ENCODE results near the gene FAM185A.

The FAM185A gene

DNA sequence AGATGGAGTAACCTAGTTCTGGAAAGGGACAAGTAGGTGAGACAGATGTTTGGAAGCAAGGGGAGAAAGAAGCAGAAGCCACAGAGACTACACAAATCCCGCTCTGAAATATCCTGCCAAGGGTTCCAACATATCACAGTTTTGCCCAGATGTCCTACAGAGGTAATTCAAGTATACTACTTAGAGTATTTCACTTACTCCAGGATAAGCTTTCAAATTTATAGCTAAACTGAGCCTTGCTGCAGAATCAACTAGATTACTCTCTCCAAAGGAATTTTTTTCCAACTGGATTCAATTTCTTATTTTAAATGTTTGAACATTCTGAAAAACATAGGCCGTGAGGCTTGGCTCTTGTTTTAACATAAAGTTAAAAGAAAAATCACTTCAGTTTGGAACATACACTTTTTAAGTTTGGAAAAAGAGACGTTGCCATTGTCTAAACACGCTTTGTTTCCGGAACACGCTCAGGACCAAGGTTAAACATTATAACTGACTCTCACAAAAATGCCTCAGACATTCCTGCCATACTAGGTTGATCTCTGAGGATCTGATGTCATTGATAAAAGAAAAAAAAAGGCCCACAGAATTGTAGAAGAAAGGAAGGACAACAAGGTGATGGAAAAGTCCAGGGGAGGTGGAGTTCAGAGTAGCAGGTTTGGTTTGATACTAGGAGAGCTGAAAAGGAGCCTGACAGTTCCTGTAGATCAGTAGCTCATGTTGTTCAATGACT, 74.8 kb downstream of the FAM185A start:
- TF ChIP-seq Cebpa-rat (IDR thresholded peaks at IDR 0.05): no peak
- no peak overlapping the region for H3K9ac ChIP-seq
- H4K20me1 ChIP-seq: no peaks in the 10 kb centered on the region
- H3K36me3 ChIP-seq: peaks cover 5% of the 10 kb centered on the region; the same call in 1 of the 2 replicates
- no peak overlapping the region for H3K4me3 ChIP-seq
- no peaks in the 10 kb centered on the region for H3K27me3 ChIP-seq
- no peak overlapping the region for H3K4me2 ChIP-seq
- no peak overlapping the region for H3K27ac ChIP-seq
- H3K9me3 ChIP-seq: 0 out of 2 replicates have a peak, but pooled peaks cover 4% of the 10 kb centered on the region
- H3K4me1 ChIP-seq: peaks cover 15% of the 10 kb centered on the region

GRCh38 chr7:102828286-102828685, 79.5 kb downstream of the FAM185A start:
- Histone ChIP-seq H3K27ac (no peak overlapping the region), H4K20me1 (no peaks in the 10 kb centered on the region), H3K9me3 (0 out of 2 replicates have a peak, but pooled peaks cover 4% of the 10 kb centered on the region), H3K4me3 (no peak overlapping the region), H3K4me2 (no peak overlapping the region), H3K36me3 (peaks cover 10% of the 10 kb centered on the region; the same call in 1 of the 2 replicates), H3K4me1 (no peaks in the 10 kb centered on the region), H3K9ac (no peak overlapping the region), H3K27me3 (no peaks in the 10 kb centered on the region)
- no peak for TF ChIP-seq Cebpa-rat (IDR thresholded peaks at IDR 0.05)

GRCh38 chr7:102829075-102829474, 80.3 kb downstream of the FAM185A start:
- no peaks in the 10 kb centered on the region for H3K4me1 ChIP-seq
- no peak for TF ChIP-seq Cebpa-rat (IDR thresholded peaks at IDR 0.05)
- H3K36me3 ChIP-seq: peaks cover 10% of the 10 kb centered on the region; the same call in 1 of the 2 replicates
- no peak overlapping the region for H3K4me2 ChIP-seq
- no peaks in the 10 kb centered on the region for H3K27me3 ChIP-seq
- no peak overlapping the region for H3K9ac ChIP-seq
- H3K27ac ChIP-seq: no peak overlapping the region
- 0 out of 2 replicates have a peak, but pooled peaks cover 4% of the 10 kb centered on the region for H3K9me3 ChIP-seq
- H4K20me1 ChIP-seq: no peaks in the 10 kb centered on the region
- no peak overlapping the region for H3K4me3 ChIP-seq

- Histone ChIP-seq H3K9ac (no peak overlapping the region), H3K4me3 (no peak overlapping the region), H3K4me2 (no peak overlapping the region), H3K27ac (no peak overlapping the region), H4K20me1 (no peaks in the 10 kb centered on the region), H3K36me3 (peaks cover 10% of the 10 kb centered on the region; the same call in 1 of the 2 replicates), H3K9me3 (0 out of 2 replicates have a peak, but pooled peaks cover 4% of the 10 kb centered on the region), H3K27me3 (no peaks in the 10 kb centered on the region), H3K4me1 (no peaks in the 10 kb centered on the region)
- no peak for TF ChIP-seq Cebpa-rat (IDR thresholded peaks at IDR 0.05)
These were observed 81.4 kb downstream of the FAM185A start for GRCh38 chr7:102830197-102830596.

DNA sequence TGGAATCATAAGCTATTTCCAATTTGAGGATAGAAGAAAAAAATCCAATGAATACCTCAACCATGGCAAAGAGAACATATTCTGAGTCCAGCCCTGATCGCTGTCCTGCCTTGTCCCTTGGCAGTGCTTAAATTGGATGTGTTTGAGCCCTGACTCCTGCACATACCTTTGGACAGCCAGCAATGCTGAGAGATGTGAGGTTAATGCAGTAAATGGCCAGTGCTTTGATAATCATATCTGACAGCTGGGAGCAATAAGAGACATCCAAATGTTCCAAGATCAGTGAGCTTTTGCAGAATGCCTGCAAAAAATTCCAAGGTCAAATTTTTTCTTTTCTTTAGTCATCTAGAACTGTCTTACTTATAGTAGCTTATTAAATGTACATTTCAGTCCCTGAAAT, 83.9 kb downstream of the FAM185A start:
- Histone ChIP-seq H3K27me3 (no peaks in the 10 kb centered on the region), H3K4me1 (no peaks in the 10 kb centered on the region), H3K9me3 (no peaks in the 10 kb centered on the region), H3K9ac (no peak overlapping the region), H3K4me2 (no peak overlapping the region), H3K27ac (no peak overlapping the region), H3K4me3 (no peak overlapping the region), H3K36me3 (0 out of 2 replicates have a peak, but pooled peaks cover 5% of the 10 kb centered on the region), H4K20me1 (no peaks in the 10 kb centered on the region)
- TF ChIP-seq Cebpa-rat (IDR thresholded peaks at IDR 0.05): no peak

DNA sequence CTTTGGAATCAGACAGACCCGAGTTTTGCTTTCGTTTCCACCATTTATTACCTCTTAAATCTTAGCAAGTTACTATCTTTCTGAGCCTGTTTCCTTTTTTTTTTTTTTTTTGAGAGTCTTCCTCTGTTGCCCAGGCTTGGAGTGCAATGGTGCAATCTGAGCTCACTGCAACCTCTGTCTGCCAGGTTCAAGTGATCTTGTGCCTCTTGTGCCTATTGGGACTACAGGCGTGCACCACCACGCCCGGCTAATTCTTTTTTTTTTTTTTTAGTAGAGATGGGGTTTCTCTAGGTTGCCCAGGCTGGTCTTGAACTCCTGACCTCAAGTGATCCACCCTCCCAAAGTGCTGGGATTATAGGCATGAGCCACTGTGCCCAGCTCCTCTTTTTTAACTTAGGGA, 84.5 kb downstream of the FAM185A start:
- TF ChIP-seq Cebpa-rat (IDR thresholded peaks at IDR 0.05): no peak
- Histone ChIP-seq H3K27ac (no peak overlapping the region), H3K9me3 (no peaks in the 10 kb centered on the region), H4K20me1 (no peaks in the 10 kb centered on the region), H3K4me1 (no peaks in the 10 kb centered on the region), H3K9ac (no peak overlapping the region), H3K36me3 (0 out of 2 replicates have a peak, but pooled peaks cover 5% of the 10 kb centered on the region), H3K4me3 (no peak overlapping the region), H3K4me2 (no peak overlapping the region), H3K27me3 (no peaks in the 10 kb centered on the region)

- TF ChIP-seq Cebpa-rat (IDR thresholded peaks at IDR 0.05): no peak
- Histone ChIP-seq H3K4me2 (no peak overlapping the region), H3K27ac (no peak overlapping the region)
These were observed 85.7 kb downstream of the FAM185A start for GRCh38 chr7:102834466-102834865.

GRCh38 chr7:102834999-102835398, 86.2 kb downstream of the FAM185A start:
- H3K9me3 ChIP-seq: no peaks in the 10 kb centered on the region
- H3K4me2 ChIP-seq: no peak overlapping the region
- no peak overlapping the region for H3K4me3 ChIP-seq
- H3K27ac ChIP-seq: no peak overlapping the region
- no peaks in the 10 kb centered on the region for H3K27me3 ChIP-seq
- TF ChIP-seq Cebpa-rat (IDR thresholded peaks at IDR 0.05): no peak
- H3K4me1 ChIP-seq: no peaks in the 10 kb centered on the region
- no peak overlapping the region for H3K9ac ChIP-seq
- H4K20me1 ChIP-seq: no peaks in the 10 kb centered on the region
- H3K36me3 ChIP-seq: no peaks in the 10 kb centered on the region

More at GRCh38 chr7:102834466-102834865, 85.7 kb downstream of the FAM185A start:
- Histone ChIP-seq H3K27me3 (no peaks in the 10 kb centered on the region), H3K36me3 (no peaks in the 10 kb centered on the region), H3K9ac (no peak overlapping the region), H4K20me1 (no peaks in the 10 kb centered on the region), H3K4me1 (no peaks in the 10 kb centered on the region), H3K4me3 (no peak overlapping the region), H3K9me3 (no peaks in the 10 kb centered on the region)

DNA sequence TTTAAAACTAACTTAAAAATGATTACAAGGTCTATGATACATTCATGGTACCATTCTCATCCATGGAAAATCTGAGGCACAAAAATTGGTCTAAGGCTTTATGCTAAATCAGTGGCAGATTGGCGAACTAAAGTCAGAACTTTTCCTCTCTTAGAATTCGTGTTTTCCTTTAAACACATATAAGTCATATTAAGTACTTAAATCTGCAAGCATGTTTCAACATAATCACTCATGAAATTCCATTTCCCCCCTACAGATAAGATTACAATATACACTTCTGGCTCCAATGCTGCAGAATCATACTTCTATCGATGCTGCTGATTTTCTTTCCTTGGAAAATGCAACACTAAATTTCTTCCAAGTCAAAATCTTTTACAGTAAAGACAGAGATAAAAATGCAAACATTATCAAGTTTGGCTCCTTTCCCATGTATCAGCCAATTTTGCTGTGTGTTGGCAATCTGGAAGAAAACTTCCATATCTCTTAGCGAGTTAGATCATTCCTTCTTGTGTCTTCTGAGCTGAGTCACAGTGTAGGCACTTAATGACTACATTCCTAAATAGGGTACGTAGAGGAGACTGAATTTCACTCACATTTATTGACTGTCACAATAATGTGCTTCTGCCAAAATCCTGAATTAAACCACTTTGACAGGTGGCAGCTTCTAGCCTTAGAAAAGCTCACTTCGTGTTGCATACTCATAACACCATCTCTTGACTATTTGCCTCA, 87.6 kb downstream of the FAM185A start:
- Histone ChIP-seq H4K20me1 (no peaks in the 10 kb centered on the region), H3K4me2 (no peak overlapping the region), H3K27ac (no peak overlapping the region), H3K4me3 (no peak overlapping the region), H3K36me3 (no peaks in the 10 kb centered on the region), H3K4me1 (no peaks in the 10 kb centered on the region), H3K9me3 (no peaks in the 10 kb centered on the region), H3K9ac (no peak overlapping the region), H3K27me3 (no peaks in the 10 kb centered on the region)
- TF ChIP-seq Cebpa-rat (IDR thresholded peaks at IDR 0.05): no peak

- Histone ChIP-seq H3K27ac (no peak overlapping the region), H3K4me1 (no peaks in the 10 kb centered on the region), H3K4me2 (no peak overlapping the region), H3K9ac (no peak overlapping the region), H4K20me1 (no peaks in the 10 kb centered on the region), H3K27me3 (no peaks in the 10 kb centered on the region), H3K9me3 (no peaks in the 10 kb centered on the region), H3K36me3 (no peaks in the 10 kb centered on the region), H3K4me3 (no peak overlapping the region)
- no peak for TF ChIP-seq Cebpa-rat (IDR thresholded peaks at IDR 0.05)
These were observed 88.2 kb downstream of the FAM185A start for GRCh38 chr7:102836977-102837376.

Data from BLaER1 (cell line).